Natural killer cell (primary cell): ENCODE data around the gene PLGRKT. TPM values are rescaled to one million over a fixed set of nuclear protein-coding genes. Genes with fewer than 3 reads are reported as not detected.
"Not testable (repeated sequence)": the region's sequence is repeated elsewhere in the genome, so short reads cannot be mapped to it uniquely, and the experiment has no call there.

Experiments used
- ATAC-seq, 3 donors: fragments of 150-1000 bp in 2 of 3; fragments of 200-7000 bp in 1 of 3; cut with Tn5 transposase; 1 replicate in 1 of 3; 2 replicates in 2 of 3; pipeline ENCODE4 v1.10.0; 2021; ENCODE audit warnings: mild to moderate bottlenecking in 2 of 3, moderate library complexity in 2 of 3
- DNase-seq, 2 donors: peaks; one replicate each; pipeline versions ENCODE4 v3.0.0 to v3.0.0-alpha.2; 2013 to 2021; ENCODE audit warnings: mixed read lengths in 1 of 2
- H3K27ac ChIP-seq: one replicate; pipeline ENCODE4 v1.5.1; 2013; ENCODE audit warnings: mild to moderate bottlenecking, low read length
- H3K27me3 ChIP-seq: one replicate; pipeline ENCODE4 v1.6.1; 2013; ENCODE audit warnings: low read length; ENCODE audit not compliant: control insufficient read depth, insufficient read depth
- H3K36me3 ChIP-seq: one replicate; pipeline ENCODE4 v1.6.1; 2013; ENCODE audit warnings: low read length; ENCODE audit not compliant: control insufficient read depth, insufficient read depth
- H3K4me1 ChIP-seq: one replicate; pipeline ENCODE4 v1.6.1; 2013; ENCODE audit warnings: low read length; ENCODE audit not compliant: control insufficient read depth, insufficient read depth
- H3K4me3 ChIP-seq: one replicate; pipeline ENCODE4 v1.5.1; 2013; ENCODE audit warnings: low read length
- H3K9me3 ChIP-seq: one replicate; pipeline ENCODE4 v1.6.1; 2013; ENCODE audit warnings: low read length; ENCODE audit not compliant: control insufficient read depth, insufficient read depth
- H3K27ac Mint-ChIP-seq, 2 donors: one replicate each; pipeline ENCODE4 v1.8.0; 2022; ENCODE audit warnings: mild to moderate bottlenecking in 2 of 2, mixed read lengths in 2 of 2, moderate library complexity in 1 of 2
- H3K27me3 Mint-ChIP-seq, 2 donors: one replicate each; pipeline ENCODE4 v1.8.0; 2022; ENCODE audit warnings: low read depth in 2 of 2, mixed read lengths in 2 of 2
- H3K36me3 Mint-ChIP-seq: one replicate; pipeline ENCODE4 v1.8.0; 2022; ENCODE audit warnings: mixed read lengths
- H3K4me1 Mint-ChIP-seq, 2 donors: one replicate each; pipeline ENCODE4 v1.8.0; 2022; ENCODE audit warnings: mixed read lengths in 2 of 2
- H3K4me3 Mint-ChIP-seq: one replicate; pipeline ENCODE4 v1.8.0; 2022; ENCODE audit warnings: mild to moderate bottlenecking, moderate library complexity, mixed read lengths
- H3K9me3 Mint-ChIP-seq, 2 donors: one replicate each; pipeline ENCODE4 v1.8.0; 2022; ENCODE audit warnings: mixed read lengths in 2 of 2
- CTCF ChIP-seq: fragments of 200-600 bp; IDR thresholded peaks from one replicate; pipeline ENCODE4 v1.8.0; 2022; ENCODE audit warnings: antibody characterized with exemption
- WGBS: methylation state at CpG from one replicate; pipeline ENCODE4 v1.1.7; 2013; ENCODE audit warnings: missing lambda C conversion rate; ENCODE audit not compliant: insufficient coverage; 5-methylcytosine and 5-hydroxymethylcytosine counted together
- intact Hi-C: fragments of 100-400 bp; cut with micrococcal nuclease; formaldehyde crosslinking; loops from one replicate; pipeline ENCODE4 v1.14.2; 2022
- total RNA-seq, 4 donors: library from RNA; stranded (reverse); fragments of 120-200 nt in 1 of 4; gene quantifications; one replicate each; pipeline versions ENCODE4 v1.2.3 to v1.2.4, GENCODE V29; 2013 to 2022

The PLGRKT gene
- total RNA-seq, 3 donors from 2014 or later (not counting 1 experiment from before 2014, with no cell fraction given): 14.7 to 17.8 (median 17.3) TPM

GRCh38 chr9:5408596-5408995, 29.1 kb downstream of the PLGRKT start:
- Mint-ChIP-seq H3K27ac (no peak overlapping the region), H3K9me3 (peaks cover 5 to 13% of the 10 kb centered on the region in 2 donors), H3K27me3 (no peaks in the 10 kb centered on the region), H3K36me3 (peaks cover 19% of the 10 kb centered on the region), H3K4me1 (peaks cover 10 to 21% of the 10 kb centered on the region in 2 donors), H3K4me3 (no peak overlapping the region)
- H3K27ac ChIP-seq: no peak overlapping the region
- 100% methylated on average over 1 of the region's 1 CpG for WGBS
- intact Hi-C loops: no loop called here
- H3K4me3 ChIP-seq: no peak overlapping the region
- H3K36me3 ChIP-seq: no peaks in the 10 kb centered on the region
- no peak for TF ChIP-seq CTCF
- H3K9me3 ChIP-seq: peaks cover 21% of the 10 kb centered on the region
- DNase-seq (no peak), ATAC-seq (no peak)
- no peaks in the 10 kb centered on the region for H3K27me3 ChIP-seq
- no peaks in the 10 kb centered on the region for H3K4me1 ChIP-seq

GRCh38 chr9:5402217-5402616, 35.5 kb downstream of the PLGRKT start:
- DNase-seq: no peak
- Histone ChIP-seq H3K4me3 (no peak overlapping the region), H3K27me3 (no peaks in the 10 kb centered on the region), H3K27ac (no peak overlapping the region), H3K4me1 (no peaks in the 10 kb centered on the region), H3K9me3 (no peaks in the 10 kb centered on the region), H3K36me3 (no peaks in the 10 kb centered on the region)
- Mint-ChIP-seq H3K27me3 (no peaks in the 10 kb centered on the region), H3K27ac (no peak overlapping the region), H3K9me3 (peaks cover 0 to 4% of the 10 kb centered on the region in 2 donors), H3K4me1 (peaks cover 21 to 24% of the 10 kb centered on the region in 2 donors), H3K4me3 (no peak overlapping the region), H3K36me3 (no peaks in the 10 kb centered on the region)
- intact Hi-C loops: no loop called here
- peak in 1 of 3 donors; percentile 37 for ATAC-seq
- no peak for TF ChIP-seq CTCF

- H3K27ac Mint-ChIP-seq, ATAC-seq, intact Hi-C loops, H3K4me3 ChIP-seq, H3K27ac ChIP-seq, H3K9me3 Mint-ChIP-seq, H3K4me3 Mint-ChIP-seq, H3K36me3 ChIP-seq, H3K27me3 ChIP-seq, H3K36me3 Mint-ChIP-seq, DNase-seq, H3K27me3 Mint-ChIP-seq, H3K4me1 ChIP-seq, H3K9me3 ChIP-seq: not testable (repeated sequence)
- peaks cover 12 to 13% of the 10 kb centered on the region in 2 donors for H3K4me1 Mint-ChIP-seq
- 95% methylated on average over 2 of the region's 3 CpGs for WGBS
Observed at GRCh38 chr9:5397547-5397946, 40.2 kb downstream of the PLGRKT start.

GRCh38 chr9:5395428-5395827, 42.3 kb downstream of the PLGRKT start:
- no peaks in the 10 kb centered on the region for H3K27me3 Mint-ChIP-seq

GRCh38 chr9:5393976-5394375, 43.7 kb downstream of the PLGRKT start:
- H3K36me3 ChIP-seq, intact Hi-C loops, DNase-seq, H3K4me3 Mint-ChIP-seq, H3K27me3 ChIP-seq, H3K27ac ChIP-seq, H3K9me3 Mint-ChIP-seq, H3K36me3 Mint-ChIP-seq, ATAC-seq, H3K9me3 ChIP-seq, H3K4me3 ChIP-seq, H3K4me1 ChIP-seq, H3K27ac Mint-ChIP-seq, H3K27me3 Mint-ChIP-seq: not testable (repeated sequence)
- WGBS: 100% methylated on average over 1 of the region's 2 CpGs
- H3K4me1 Mint-ChIP-seq: peaks cover 15 to 18% of the 10 kb centered on the region in 2 donors

More at GRCh38 chr9:5395428-5395827, 42.3 kb downstream of the PLGRKT start:
- TF ChIP-seq CTCF: no peak
- peaks cover 5% of the 10 kb centered on the region in 2 donors for H3K4me1 Mint-ChIP-seq
- H3K36me3 Mint-ChIP-seq: no peaks in the 10 kb centered on the region
- Histone ChIP-seq H3K4me3 (no peak overlapping the region), H3K36me3 (no peaks in the 10 kb centered on the region), H3K9me3 (no peaks in the 10 kb centered on the region), H3K4me1 (no peaks in the 10 kb centered on the region), H3K27me3 (no peaks in the 10 kb centered on the region), H3K27ac (no peak overlapping the region)
- H3K9me3 Mint-ChIP-seq: no peaks in the 10 kb centered on the region
- ATAC-seq: no peak
- no peak overlapping the region for H3K27ac Mint-ChIP-seq
- DNase-seq: no peak
- no peak overlapping the region for H3K4me3 Mint-ChIP-seq
- intact Hi-C loops: no loop called here
